Choroid plexus epithelial cell (primary cell): ENCODE measurements around the gene PRRG2.

Experiments
- DNase-seq: peaks from one replicate; pipeline ENCODE4 v3.0.0-alpha.2; 2010; ENCODE audit warnings: low read depth
- H3K4me3 ChIP-seq: 2 replicates; pipeline ENCODE4 v1.5.1; 2011; ENCODE audit warnings: low read depth, mild to moderate bottlenecking, control low read depth, low read length, moderate library complexity
- CTCF ChIP-seq: conservative IDR thresholded peaks from 2 replicates; pipeline ENCODE4 v1.5.1; 2011; ENCODE audit warnings: low read depth, mild to moderate bottlenecking, control low read depth, inconsistent platforms, low read length, moderate library complexity

Gene PRRG2

GRCh38 chr19:49552749-49553148 lies 28.4 kb upstream of the PRRG2 start:
- H3K4me3 ChIP-seq = no peak overlapping the region
- no peak for TF ChIP-seq CTCF
- DNase-seq = no peak

GRCh38 chr19:49553451-49554271 lies 27.5 kb upstream of the PRRG2 start:
- no peak for TF ChIP-seq CTCF
- H3K4me3 ChIP-seq = no peak overlapping the region
- DNase-seq = peak; percentile 70

GRCh38 chr19:49554701-49555181 lies 26.4 kb upstream of the PRRG2 start:
- H3K4me3 ChIP-seq = no peak overlapping the region
- DNase-seq = no peak
- no peak for TF ChIP-seq CTCF

- peak; percentile 53 for DNase-seq
- no peak overlapping the region for H3K4me3 ChIP-seq
Measured at GRCh38 chr19:49555600-49556411, 25.3 kb upstream of the PRRG2 start.

GRCh38 chr19:49556412-49557398 lies 24.4 kb upstream of the PRRG2 start:
- no peak for TF ChIP-seq CTCF

More at GRCh38 chr19:49555600-49556411, 25.3 kb upstream of the PRRG2 start:
- TF ChIP-seq CTCF = no peak

GRCh38 chr19:49557641-49558325 lies 23.3 kb upstream of the PRRG2 start:
- H3K4me3 ChIP-seq = no peak overlapping the region
- no peak for DNase-seq
- TF ChIP-seq CTCF = no peak

More at GRCh38 chr19:49556412-49557398, 24.4 kb upstream of the PRRG2 start:
- no peak overlapping the region for H3K4me3 ChIP-seq
- DNase-seq = no peak
